IPS-18a (cell line): ENCODE data around the gene CCDC85B.

Experiments
- H3K27ac ChIP-seq: one replicate; pipeline ENCODE4 v1.5.1; 2013; ENCODE audit warnings: low read length
- H3K27me3 ChIP-seq: one replicate; pipeline ENCODE4 v1.6.1; 2013; ENCODE audit warnings: mild to moderate bottlenecking, low read length; ENCODE audit not compliant: control insufficient read depth, insufficient read depth
- H3K36me3 ChIP-seq: one replicate; pipeline ENCODE4 v1.6.1; 2013; ENCODE audit warnings: low read depth, low read length; ENCODE audit not compliant: control insufficient read depth
- H3K4me1 ChIP-seq: one replicate; pipeline ENCODE4 v1.6.1; 2013; ENCODE audit warnings: low read depth, low read length; ENCODE audit not compliant: control insufficient read depth
- H3K4me3 ChIP-seq: one replicate; pipeline ENCODE4 v1.5.1; 2013; ENCODE audit warnings: low read length
- H3K9ac ChIP-seq: one replicate; pipeline ENCODE4 v1.6.1; 2013; ENCODE audit warnings: mild to moderate bottlenecking, low read length, moderate library complexity
- H3K9me3 ChIP-seq: one replicate; pipeline ENCODE4 v1.6.1; 2013; ENCODE audit warnings: low read depth, low read length; ENCODE audit not compliant: control insufficient read depth

The CCDC85B gene

GRCh38 chr11:65937766-65938165, 47.3 kb downstream of the CCDC85B start:
- no peaks in the 10 kb centered on the region for H3K27me3 ChIP-seq
- no peak overlapping the region for H3K9ac ChIP-seq
- no peak overlapping the region for H3K4me3 ChIP-seq
- H3K36me3 ChIP-seq = no peaks in the 10 kb centered on the region
- no peaks in the 10 kb centered on the region for H3K4me1 ChIP-seq
- H3K27ac ChIP-seq = no peak overlapping the region
- no peaks in the 10 kb centered on the region for H3K9me3 ChIP-seq
